HG03159 (cell line): ENCODE data around the gene SNORC.
"Not testable (repeated sequence)": the region's sequence is repeated elsewhere in the genome, so short reads cannot be mapped to it uniquely, and the experiment has no call there.

Source experiments
- ATAC-seq: cut with Tn5 transposase; IDR thresholded peaks from one replicate; pipeline ENCODE4 v1.9.1; 2021; ENCODE audit warnings: mild to moderate bottlenecking, moderate library complexity; ENCODE audit not compliant: unreplicated experiment

Gene SNORC

GRCh38 chr2:232894746-232895145 is 24.7 kb downstream of the SNORC start:
- no peak for ATAC-seq

- no peak for ATAC-seq
These were observed 26.0 kb downstream of the SNORC start for GRCh38 chr2:232896111-232896510.

DNA sequence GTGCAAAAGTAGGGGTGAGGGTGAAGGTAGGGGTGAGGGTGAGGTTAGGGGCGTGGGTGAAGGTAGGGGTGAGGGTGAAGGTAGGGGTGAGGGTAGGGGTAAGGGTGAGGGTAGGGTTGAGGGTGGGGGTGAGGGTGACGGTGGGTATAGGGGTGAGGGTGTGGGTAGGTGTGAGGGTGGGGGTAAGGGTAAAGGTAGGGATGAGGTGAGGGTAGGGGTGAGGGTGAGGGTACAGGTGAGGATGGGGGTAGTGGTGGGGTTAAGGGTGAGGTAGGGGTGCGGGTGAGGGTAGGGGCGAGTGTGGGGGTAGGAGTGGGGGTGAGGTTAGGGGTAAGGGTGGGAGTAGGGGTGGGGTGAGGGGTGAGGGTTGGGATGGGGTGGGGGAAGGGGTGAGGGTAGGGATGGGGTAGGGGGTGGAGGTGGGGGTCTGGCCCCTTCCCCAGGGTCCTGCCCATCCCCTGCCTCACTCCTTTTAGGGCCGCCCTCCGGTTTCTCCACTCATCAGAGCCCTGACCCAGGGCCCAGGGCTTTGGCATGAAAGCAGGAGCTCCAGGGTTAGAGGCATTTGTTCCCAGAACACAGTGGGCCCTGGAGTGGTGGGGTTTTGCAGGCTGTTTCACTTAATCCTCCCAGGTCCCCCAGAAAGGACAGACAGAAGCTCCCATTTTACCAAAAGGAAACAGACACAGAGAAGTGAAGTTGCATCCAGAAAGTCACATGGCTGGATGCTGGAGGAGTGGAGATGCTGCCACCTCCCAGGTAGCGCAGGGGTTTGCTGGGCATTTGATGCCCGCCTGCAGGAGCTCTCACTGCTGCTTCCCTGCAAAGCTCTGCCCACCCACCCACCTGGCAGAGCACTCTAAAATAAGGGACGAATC is 26.9 kb downstream of the SNORC start:
- no peak for ATAC-seq

GRCh38 chr2:232897598-232898408 is 27.7 kb downstream of the SNORC start:
- ATAC-seq = no peak

DNA sequence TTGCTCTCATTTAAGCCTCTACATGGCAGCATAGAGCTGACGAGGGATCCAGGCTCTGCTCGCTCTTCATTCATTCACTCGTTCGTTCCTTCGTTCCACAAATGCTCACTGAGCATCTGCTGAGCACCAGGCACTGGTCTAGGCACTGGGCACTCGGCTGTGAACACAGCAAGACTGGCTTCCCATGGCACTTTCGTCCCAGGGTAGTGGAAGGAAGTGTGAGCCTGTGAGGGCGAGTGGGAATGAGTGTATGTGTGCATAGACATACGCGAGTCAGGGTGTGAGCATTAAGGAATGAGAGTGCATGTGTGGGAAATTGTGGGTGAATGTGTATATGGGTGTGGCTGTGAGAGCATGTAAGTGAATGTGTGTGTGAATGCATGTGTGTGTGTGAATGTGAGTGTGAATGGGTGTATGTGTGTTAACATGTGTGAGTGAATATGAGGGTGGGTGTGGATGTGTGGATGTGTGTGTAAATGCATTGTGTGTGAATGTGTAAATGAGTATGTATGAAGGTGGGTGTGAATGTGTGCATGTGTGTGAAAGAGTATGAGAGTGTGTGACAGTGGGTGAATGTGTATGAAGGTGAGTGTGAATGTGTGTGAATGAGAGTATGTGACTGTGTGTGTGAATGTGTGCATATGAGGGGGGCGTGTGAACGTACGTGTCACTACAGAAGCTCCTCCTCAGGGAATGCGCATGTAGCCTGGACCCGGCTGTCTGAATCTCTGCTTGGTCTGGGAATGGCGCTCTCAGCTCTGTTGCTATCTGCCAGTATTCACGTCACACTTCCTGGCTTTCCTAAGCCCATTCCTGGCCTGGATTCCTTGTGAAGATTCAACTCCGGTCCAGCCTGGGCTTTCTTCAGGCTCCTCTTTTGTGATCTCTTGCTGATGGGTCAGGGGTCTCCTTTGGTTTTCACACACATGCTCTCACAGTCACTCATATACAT is 28.8 kb downstream of the SNORC start:
- no peak for ATAC-seq

DNA sequence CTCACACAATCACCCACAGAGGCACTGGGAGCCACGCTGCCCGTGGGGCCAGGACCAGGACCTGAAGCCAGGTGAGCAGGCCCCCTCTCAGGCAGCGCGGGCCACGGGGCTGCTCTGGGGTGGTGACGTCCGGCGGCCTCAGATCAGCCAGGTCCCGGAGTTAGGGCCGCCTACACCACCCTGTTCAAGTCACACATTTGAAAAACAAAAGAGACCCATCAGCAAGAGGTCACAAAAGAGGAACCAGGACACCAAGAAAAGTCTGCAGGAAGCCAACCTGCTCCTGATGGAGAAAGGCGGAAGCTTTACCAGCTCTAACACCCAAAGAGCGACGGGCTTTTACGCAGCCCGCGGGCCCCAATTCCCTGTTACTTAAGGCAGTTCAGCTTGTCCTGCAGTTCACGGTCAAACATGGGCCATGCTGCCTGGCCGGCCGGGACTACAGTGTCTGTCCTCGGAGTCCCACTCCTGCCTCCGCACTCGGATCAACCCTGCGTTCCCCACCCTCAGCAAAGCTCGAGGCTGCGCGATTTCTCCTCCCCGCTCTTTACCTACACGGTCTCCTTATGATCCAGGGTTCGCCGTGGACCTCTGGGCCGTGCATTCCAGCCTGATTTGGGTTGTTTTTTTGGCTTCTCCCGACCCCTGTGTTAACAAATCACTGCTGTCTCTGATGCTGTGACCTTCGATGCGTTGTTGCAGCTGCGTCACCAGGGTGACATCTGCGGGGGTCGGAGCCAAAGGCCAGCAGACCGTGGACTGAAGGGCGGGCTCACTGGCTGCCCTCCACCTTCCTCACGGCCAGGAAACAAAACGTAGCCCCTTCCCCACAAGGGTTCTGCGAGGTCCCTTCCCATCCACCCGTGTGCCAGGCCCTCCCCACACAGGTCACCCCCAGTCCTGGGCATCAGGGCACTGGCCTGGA is 31.0 kb downstream of the SNORC start:
- ATAC-seq = no peak

- no peak for ATAC-seq
These were observed 31.9 kb downstream of the SNORC start for GRCh38 chr2:232901736-232902578.

DNA sequence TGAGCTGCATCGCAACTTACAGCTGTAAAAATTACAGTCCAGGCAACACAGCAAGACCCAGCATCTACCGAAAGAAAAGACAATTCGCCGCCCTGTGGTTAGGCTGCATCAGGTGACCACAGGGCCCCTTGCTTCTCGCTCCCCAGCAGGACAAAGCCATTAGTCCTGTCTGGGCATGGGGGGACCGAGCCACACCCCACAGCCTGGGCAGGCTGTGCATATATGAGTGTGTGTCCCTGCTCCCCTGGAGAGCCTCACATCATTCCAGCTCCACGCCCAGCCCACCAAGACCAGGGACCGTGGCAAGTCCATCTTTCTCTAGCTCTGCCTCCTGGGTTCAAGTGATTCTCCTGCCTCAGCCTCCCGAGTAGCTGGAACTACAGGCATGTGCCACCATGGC is 33.9 kb downstream of the SNORC start:
- no peak for ATAC-seq

GRCh38 chr2:232906867-232907717 is 37.0 kb downstream of the SNORC start:
- not testable (repeated sequence) for ATAC-seq

DNA sequence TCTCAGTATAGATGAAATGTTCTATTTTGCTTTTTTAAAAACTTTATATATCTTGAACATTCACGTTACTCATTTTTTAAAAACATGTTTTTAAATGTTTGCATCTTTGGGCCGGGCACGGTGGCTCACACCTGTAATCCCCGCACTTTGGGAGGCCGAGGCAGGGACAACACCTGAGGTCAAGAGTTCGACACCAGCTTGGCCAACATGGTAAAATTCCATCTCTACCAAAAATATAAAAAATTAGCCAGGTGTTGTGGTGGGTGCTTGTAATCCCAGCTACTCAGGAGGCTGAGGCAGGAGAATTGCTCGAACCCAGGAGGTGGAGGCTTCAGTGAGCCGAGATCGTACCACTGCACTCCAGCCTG is 37.6 kb downstream of the SNORC start:
- ATAC-seq = not testable (repeated sequence)

DNA sequence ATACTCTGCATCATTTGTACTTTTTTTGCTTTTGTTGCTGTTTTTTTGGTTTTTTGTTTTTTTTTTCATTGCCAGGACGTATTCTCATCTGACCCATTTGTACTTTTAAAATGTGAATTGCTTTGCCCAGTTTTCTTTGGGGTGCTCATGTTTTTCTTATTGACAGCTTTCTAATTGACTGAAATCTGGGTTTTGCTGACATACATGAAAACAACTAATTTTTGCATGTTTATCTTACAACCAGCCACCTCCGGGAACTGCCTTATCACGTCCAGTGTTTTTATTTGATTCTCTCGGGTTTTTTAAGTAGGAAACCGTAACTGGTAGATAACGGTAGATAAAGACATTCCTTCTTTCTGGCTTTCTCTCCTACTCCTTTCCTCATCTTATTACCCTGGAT is 38.6 kb downstream of the SNORC start:
- no peak for ATAC-seq

- no peak for ATAC-seq
These were observed 40.3 kb downstream of the SNORC start for GRCh38 chr2:232910376-232910775.

DNA sequence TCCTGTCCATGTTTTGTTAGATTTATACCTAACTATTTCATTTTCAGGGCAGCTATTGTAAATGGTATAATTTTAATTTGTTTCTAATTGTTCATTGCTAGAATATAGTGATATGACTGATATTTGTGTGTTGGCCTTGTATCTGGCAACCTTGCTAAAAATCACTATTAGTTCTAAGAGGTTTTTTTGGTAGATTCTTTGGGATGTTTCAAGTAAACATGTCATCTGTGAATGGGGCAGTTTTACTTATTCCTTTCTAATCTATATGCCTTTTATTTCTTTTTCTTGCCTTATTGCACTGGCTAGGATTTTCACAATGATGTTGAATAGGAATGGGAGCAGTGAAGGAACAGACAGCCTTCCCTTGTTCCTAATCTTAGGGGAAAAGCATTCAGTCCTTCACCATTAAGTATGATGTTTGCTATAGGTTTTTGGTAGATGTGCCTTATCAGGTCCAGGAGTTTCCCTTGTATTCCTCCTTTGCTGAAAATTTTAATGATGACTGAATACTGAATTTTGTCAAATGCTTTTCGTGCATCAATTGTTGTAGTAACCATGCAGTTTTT is 41.7 kb downstream of the SNORC start:
- ATAC-seq = no peak

DNA sequence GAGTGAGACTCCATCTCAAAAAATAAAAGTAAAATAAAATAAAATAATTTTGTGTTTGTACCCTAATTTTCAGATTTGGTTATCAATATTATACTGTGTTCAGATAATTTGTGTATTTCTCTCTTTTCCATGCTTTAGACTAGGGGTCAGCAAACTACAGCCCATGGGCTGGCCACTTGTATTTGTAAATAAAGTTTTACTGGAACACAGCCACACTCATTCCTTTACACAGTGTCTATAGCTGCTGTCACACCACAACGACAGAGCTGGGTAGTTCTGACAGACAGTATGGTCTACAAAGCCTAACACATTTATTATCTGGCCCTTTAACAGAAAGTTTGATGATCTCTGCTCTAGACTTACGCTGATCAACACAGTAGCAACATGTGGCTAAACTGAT is 43.8 kb downstream of the SNORC start:
- ATAC-seq = no peak

- no peak for ATAC-seq
These were observed 49.1 kb downstream of the SNORC start for GRCh38 chr2:232919141-232919540.

DNA sequence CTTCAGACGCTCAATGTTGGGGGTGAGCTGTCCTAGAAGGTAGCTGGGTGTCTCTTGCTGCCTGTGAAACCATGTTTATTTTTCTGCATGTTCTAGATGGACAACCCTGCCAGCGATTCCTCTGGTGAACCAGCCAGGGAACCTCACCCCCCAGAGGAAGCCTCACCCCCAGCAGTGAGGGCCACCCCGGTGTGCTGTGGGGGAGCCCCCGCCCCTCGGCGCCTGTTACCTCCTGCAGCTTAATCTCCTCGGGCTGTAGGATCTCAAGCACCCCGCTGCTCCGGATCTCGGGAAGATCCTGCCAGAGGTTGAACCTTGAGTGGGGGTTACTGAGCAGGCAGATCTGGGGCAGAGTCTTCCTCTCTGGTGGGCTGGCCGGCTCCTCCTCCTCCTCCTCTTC is 50.0 kb downstream of the SNORC start:
- no peak for ATAC-seq

GRCh38 chr2:232920760-232921159 is 50.7 kb downstream of the SNORC start:
- no peak for ATAC-seq

DNA sequence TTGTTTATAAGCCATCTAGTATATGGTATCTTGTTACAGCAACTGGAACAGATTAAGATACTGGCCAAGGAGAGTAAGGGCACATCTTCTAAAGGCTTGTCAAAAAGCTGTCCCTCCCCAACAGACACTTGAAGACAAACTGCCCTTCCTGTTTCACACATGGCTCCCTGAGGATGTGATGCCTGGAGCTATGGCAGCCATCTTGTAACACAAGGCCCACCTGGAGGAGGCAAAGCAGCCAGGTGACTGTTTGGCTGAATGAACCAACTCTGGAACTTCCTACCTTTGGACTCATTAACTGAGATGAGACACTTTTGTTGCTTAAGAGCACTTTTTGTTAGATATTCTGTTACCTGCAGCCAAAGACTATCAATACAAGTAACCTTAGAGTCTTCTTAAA is 54.4 kb downstream of the SNORC start:
- ATAC-seq = no peak
